Measurements from ENCODE around the gene GET3. TPM values are rescaled to one million over a fixed set of nuclear protein-coding genes. Genes with fewer than 3 reads are reported as not detected.

GET3 gene
- total and polyA plus RNA-seq, 2 of the 4 experiments (the other 2 are of a cell fraction): 129 to 152 TPM

DNA sequence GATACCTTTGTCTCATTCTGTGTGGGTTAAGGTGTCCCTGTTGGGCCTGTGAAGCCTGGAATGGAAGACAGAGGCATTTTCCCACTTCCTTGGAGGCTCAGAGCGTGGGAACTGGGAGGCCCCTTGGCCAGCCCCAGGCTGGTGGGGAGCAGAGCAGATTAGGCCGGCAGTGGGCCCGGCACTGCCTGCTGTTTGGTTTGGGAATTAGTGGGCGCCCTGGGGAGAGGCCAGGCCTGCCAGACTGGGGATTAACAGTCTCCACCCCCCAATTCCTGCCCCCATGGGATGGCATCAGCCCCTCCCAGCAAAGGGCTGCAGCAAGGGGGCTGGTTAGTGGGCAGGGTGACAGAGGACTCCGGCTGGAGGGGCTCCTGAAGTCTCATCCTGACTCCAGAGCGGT, 11.2 kb downstream of the GET3 start (continued):
- TF ChIP-seq POLR2A (IDR thresholded peaks at IDR 0.05; ENCODE audit: low read depth, low read length) (no peak), MXI1 (IDR thresholded peaks at IDR 0.05; ENCODE audit: borderline replicate concordance, low read depth, low read length) (no peak)

- H2BK120ac ChIP-seq (ENCODE audit: low read depth, low read length): no peak overlapping the region
- H3K9me3 ChIP-seq (ENCODE audit: control insufficient read depth, insufficient read depth, low read length): peaks cover 5% of the 10 kb centered on the region; the same call in 1 of the 2 replicates
- H2BK5ac ChIP-seq (ENCODE audit: low read depth, low read length, poor library complexity, severe bottlenecking): no peak overlapping the region
- peaks cover 24% of the 10 kb centered on the region for H3K36me3 ChIP-seq (ENCODE audit: control insufficient read depth, insufficient read depth, low read length)
- no peak overlapping the region for H3K27ac ChIP-seq (ENCODE audit: insufficient read depth, low read length)
- H2BK20ac ChIP-seq (ENCODE audit: low read depth, low read length): no peak overlapping the region
- no peak overlapping the region for H4K91ac ChIP-seq (ENCODE audit: insufficient read depth, low read depth, low read length)
- peaks cover 3% of the 10 kb centered on the region; the same call in 1 of the 2 replicates for H3K4me1 ChIP-seq (ENCODE audit: control insufficient read depth, insufficient read depth, low read length)
- ChIA-PET CTCF (interaction anchor here (0.7 to 1.6 kb wide), 2 partner anchors 11 to 16 kb away, joined by 4 to 8 read pairs; no protein-coding TSS in a partner anchor), POLR2A (ENCODE audit: unreplicated experiment) (no interaction called here)
- H3K56ac ChIP-seq (ENCODE audit: extremely low read depth, insufficient read depth, low read length): no peak overlapping the region
- H3K9ac ChIP-seq (ENCODE audit: low read depth, low read length): no peak overlapping the region
- no peak overlapping the region for H4K8ac ChIP-seq (ENCODE audit: low read depth in 2 of 2, low read length in 2 of 2)
- no peak overlapping the region for H3K4me3 ChIP-seq (ENCODE audit: insufficient read depth, low read depth, low read length)
- DNase-seq: peak; percentile 56
- H4K5ac ChIP-seq (ENCODE audit: low read depth, low read length): no peak overlapping the region
- no peak overlapping the region for H3K4ac ChIP-seq (ENCODE audit: low read depth, low read length)
- in situ Hi-C loops (cut with MboI; ENCODE audit: low sequenced_read_pairs) (no loop called here), dilution Hi-C loops (cut with HindIII; ENCODE audit: low sequenced_read_pairs, unreplicated experiment) (no loop called here), intact Hi-C loops (cut with micrococcal nuclease) (no loop called here)
- H3K18ac ChIP-seq (ENCODE audit: low read depth, low read length): no peak overlapping the region
- no TSS peak for BruUV-seq (replicated peaks)
- no peak overlapping the region for H2BK15ac ChIP-seq (ENCODE audit: low read depth, low read length)
- peaks cover 26% of the 10 kb centered on the region for H3K27me3 ChIP-seq (ENCODE audit: control insufficient read depth, insufficient read depth, low read length)
- H3K79me1 ChIP-seq (ENCODE audit: low read depth in 1 of 2, low read length in 2 of 2): peaks cover 0 to 3% of the 10 kb centered on the region in 2 experiments; a peak in 1 of 4 replicates
- peak overlapping the region; percentile 80 for H2AK9ac ChIP-seq (replicated peaks; ENCODE audit: low read depth, low read length, poor library complexity)
- peak overlapping the region; percentile 26; the same call in 1 of the 2 replicates for H3K4me2 ChIP-seq (ENCODE audit: low read depth, low read length)
- peak; percentile 79 for ATAC-seq (ENCODE audit: low read depth)
- H2AFZ ChIP-seq (replicated peaks; ENCODE audit: low read length, poor library complexity): peak overlapping the region; percentile 18
- H2AK5ac ChIP-seq (ENCODE audit: low read depth, low read length): peak overlapping the region; percentile 33; the same call in 1 of the 2 replicates
- no peak overlapping the region for H3K23ac ChIP-seq (ENCODE audit: low read depth, low read length)
- H3K14ac ChIP-seq (replicated peaks; ENCODE audit: low read depth, low read length): no peak overlapping the region
- no peaks in the 10 kb centered on the region for H3K9me1 ChIP-seq (ENCODE audit: insufficient read depth, low read length)
- H4K20me1 ChIP-seq (ENCODE audit: insufficient read depth, low read length): no peaks in the 10 kb centered on the region
- TF ChIP-seq RCOR1 (IDR thresholded peaks at IDR 0.05; ENCODE audit: insufficient replicate concordance, low read length): no peak
- TF ChIP-seq, protein P1, sequence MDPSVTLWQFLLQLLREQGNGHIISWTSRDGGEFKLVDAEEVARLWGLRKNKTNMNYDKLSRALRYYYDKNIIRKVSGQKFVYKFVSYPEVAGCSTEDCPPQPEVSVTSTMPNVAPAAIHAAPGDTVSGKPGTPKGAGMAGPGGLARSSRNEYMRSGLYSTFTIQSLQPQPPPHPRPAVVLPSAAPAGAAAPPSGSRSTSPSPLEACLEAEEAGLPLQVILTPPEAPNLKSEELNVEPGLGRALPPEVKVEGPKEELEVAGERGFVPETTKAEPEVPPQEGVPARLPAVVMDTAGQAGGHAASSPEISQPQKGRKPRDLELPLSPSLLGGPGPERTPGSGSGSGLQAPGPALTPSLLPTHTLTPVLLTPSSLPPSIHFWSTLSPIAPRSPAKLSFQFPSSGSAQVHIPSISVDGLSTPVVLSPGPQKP (IDR thresholded peaks at IDR 0.05; ENCODE audit: borderline replicate concordance, low read depth, low read length): no peak
- TF ChIP-seq BHLHE40 (IDR thresholded peaks at IDR 0.05; ENCODE audit: low read depth, low read length): peak; percentile 86
- TF ChIP-seq NFE2L2 (IDR thresholded peaks at IDR 0.05; ENCODE audit: low read depth, low read length): peak; percentile 34; the same call in 1 of the 2 replicates
- WGBS, 2 experiments (ENCODE audit: extremely low coverage in 2 of 2, insufficient read length in 1 of 2): 62% methylated on average over 5 of the region's 24 CpGs; no CpG with 5 or more reads in 1 of the 2 experiments
Observed at GRCh38 chr19:12749938-12750521, 12.7 kb downstream of the GET3 start.
